GM18526 (cell line): Measurements from ENCODE around the gene TUBGCP6.

Experiments
- POLR2A ChIP-seq: IDR thresholded peaks from 3 replicates; pipeline ENCODE4 v1.6.1; 2011; ENCODE audit not compliant: insufficient read length; ENCODE audit errors: extremely low read depth

Gene TUBGCP6

GRCh38 chr22:50249341-50250248 is 4.8 kb upstream of the TUBGCP6 start:
- no peak for TF ChIP-seq POLR2A

- TF ChIP-seq POLR2A = no peak
These were observed 3.6 kb upstream of the TUBGCP6 start for GRCh38 chr22:50248196-50249081.

GRCh38 chr22:50247748-50248147 is 2.9 kb upstream of the TUBGCP6 start:
- TF ChIP-seq POLR2A = no peak

GRCh38 chr22:50246242-50247175 is 1.7 kb upstream of the TUBGCP6 start:
- TF ChIP-seq POLR2A = no peak

- no peak for TF ChIP-seq POLR2A
These were observed 620 bp upstream of the TUBGCP6 start for GRCh38 chr22:50245214-50246072.

GRCh38 chr22:50243685-50244419 is 971 bp downstream of the TUBGCP6 start:
- no peak for TF ChIP-seq POLR2A

GRCh38 chr22:50242406-50242949 is 2.3 kb downstream of the TUBGCP6 start:
- no peak for TF ChIP-seq POLR2A

- TF ChIP-seq POLR2A = no peak
These were observed 6.1 kb downstream of the TUBGCP6 start for GRCh38 chr22:50238755-50239154.

GRCh38 chr22:50236731-50237409 is 8.0 kb downstream of the TUBGCP6 start:
- no peak for TF ChIP-seq POLR2A

GRCh38 chr22:50233223-50233622 is 11.6 kb downstream of the TUBGCP6 start:
- TF ChIP-seq POLR2A = no peak

GRCh38 chr22:50232481-50233151 is 12.2 kb downstream of the TUBGCP6 start:
- no peak for TF ChIP-seq POLR2A

- no peak for TF ChIP-seq POLR2A
These were observed 15.5 kb downstream of the TUBGCP6 start for GRCh38 chr22:50229370-50229769.
